HG03280 (cell line): ENCODE data around the gene MBD2.
"Not testable (repeated sequence)": the region's sequence is repeated elsewhere in the genome, so short reads cannot be mapped to it uniquely, and the experiment has no call there.

Experiments
- ATAC-seq: cut with Tn5 transposase; IDR thresholded peaks from one replicate; pipeline ENCODE4 v1.9.1; 2021; ENCODE audit warnings: mild to moderate bottlenecking, moderate library complexity; ENCODE audit not compliant: unreplicated experiment

MBD2 gene

GRCh38 chr18:54224379-54225014 is at the start of gene MBD2:
MBD2 (minus strand) TSS chr18:54224669; CDS start chr18:54224559, 110 bp downstream.
- peak; percentile 87 for ATAC-seq

- peak; percentile 32 for ATAC-seq
Observed at GRCh38 chr18:54269893-54270844, 45.7 kb upstream of the MBD2 start.

GRCh38 chr18:54268751-54269150 is 44.3 kb upstream of the MBD2 start:
- no peak for ATAC-seq

- ATAC-seq = no peak
Observed at GRCh38 chr18:54267701-54268100, 43.2 kb upstream of the MBD2 start.

- peak; percentile 77 for ATAC-seq
Observed at GRCh38 chr18:54263904-54264336, 39.5 kb upstream of the MBD2 start.

GRCh38 chr18:54261894-54262293 is 37.4 kb upstream of the MBD2 start:
- peak; percentile 71 for ATAC-seq

GRCh38 chr18:54260396-54261072 is 36.1 kb upstream of the MBD2 start:
- peak; percentile 34 for ATAC-seq

- ATAC-seq = not testable (repeated sequence)
Observed at GRCh38 chr18:54257818-54258217, 33.3 kb upstream of the MBD2 start.

GRCh38 chr18:54257015-54257414 is 32.5 kb upstream of the MBD2 start:
- no peak for ATAC-seq

GRCh38 chr18:54255141-54255540 is 30.7 kb upstream of the MBD2 start:
- no peak for ATAC-seq

- no peak for ATAC-seq
Observed at GRCh38 chr18:54254265-54254758, 29.8 kb upstream of the MBD2 start.

GRCh38 chr18:54251606-54252390 is 27.3 kb upstream of the MBD2 start:
- ATAC-seq = no peak

- peak; percentile 55 for ATAC-seq
Observed at GRCh38 chr18:54250846-54251261, 26.4 kb upstream of the MBD2 start.

GRCh38 chr18:54247511-54248175 is 23.2 kb upstream of the MBD2 start:
- no peak for ATAC-seq

GRCh38 chr18:54242327-54242726 is 17.9 kb upstream of the MBD2 start:
- no peak for ATAC-seq

- no peak for ATAC-seq
Observed at GRCh38 chr18:54241483-54241882, 17.0 kb upstream of the MBD2 start.

- no peak for ATAC-seq
Observed at GRCh38 chr18:54240629-54241107, 16.2 kb upstream of the MBD2 start.

- ATAC-seq = no peak
Observed at GRCh38 chr18:54239601-54240000, 15.1 kb upstream of the MBD2 start.

GRCh38 chr18:54239091-54239490 is 14.6 kb upstream of the MBD2 start:
- ATAC-seq = no peak
